Neural cell (in vitro differentiated cells): ENCODE data around the gene ATF6B. TPM values are rescaled to one million over a fixed set of nuclear protein-coding genes. Genes with fewer than 3 reads are reported as not detected.

Source experiments
- H2AFZ ChIP-seq: fragments of 200-600, 300-800 bp; sonication (generic), shearing (Covaris generic); 2 replicates; pipeline ENCODE4 v1.6.0; 2014; ENCODE audit warnings: low read depth, mild to moderate bottlenecking, antibody characterized with exemption, low read length, moderate library complexity
- H3F3A ChIP-seq: fragments of 200-600 bp; shearing (Covaris generic); 2 replicates; pipeline ENCODE4 v1.6.1; 2016; ENCODE audit warnings: mild to moderate bottlenecking, moderate library complexity, mixed read lengths, antibody characterized with exemption, low read length; ENCODE audit not compliant: insufficient read depth, poor library complexity, severe bottlenecking
- H3K27ac ChIP-seq: fragments of 200-600, 300-800 bp; sonication (generic), shearing (Covaris generic); 2 replicates; pipeline ENCODE4 v1.5.1; 2014; ENCODE audit warnings: mild to moderate bottlenecking, low read length, moderate library complexity
- H3K27me3 ChIP-seq: fragments of 300-800, 200-600 bp; sonication (generic), shearing (Covaris generic); 2 replicates; pipeline ENCODE4 v1.6.0; 2014; ENCODE audit warnings: mild to moderate bottlenecking, low read depth, low read length, moderate library complexity; ENCODE audit not compliant: insufficient read depth
- H3K36me3 ChIP-seq: fragments of 300-800, 200-600 bp; sonication (generic), shearing (Covaris generic); 2 replicates; pipeline ENCODE4 v1.5.1; 2014; ENCODE audit warnings: mild to moderate bottlenecking, antibody characterized with exemption, low read length, moderate library complexity; ENCODE audit not compliant: insufficient read depth
- H3K4me2 ChIP-seq: fragments of 300-800, 200-600 bp; sonication (generic), shearing (Covaris generic); 2 replicates; pipeline ENCODE4 v1.6.0; 2014; ENCODE audit warnings: mild to moderate bottlenecking, low read length
- H3K4me3 ChIP-seq: fragments of 300-800, 200-600 bp; sonication (generic), shearing (Covaris generic); 2 replicates; pipeline ENCODE4 v1.5.1; 2014; ENCODE audit warnings: mild to moderate bottlenecking, low read length, moderate library complexity
- H3K79me2 ChIP-seq: fragments of 200-600 bp; shearing (Covaris generic); replicated peaks from 2 replicates; pipeline ENCODE4 v1.6.0; 2014; ENCODE audit warnings: mild to moderate bottlenecking, low read length, moderate library complexity; ENCODE audit not compliant: insufficient read depth
- H3K9ac ChIP-seq: fragments of 300-800, 200-600 bp; sonication (generic), shearing (Covaris generic); 2 replicates; pipeline ENCODE4 v1.6.1; 2016; ENCODE audit warnings: mild to moderate bottlenecking, low read length, mixed read lengths
- H3K9me2 ChIP-seq: fragments of 200-600 bp; shearing (Covaris generic); 2 replicates; pipeline ENCODE4 v1.6.1; 2016; ENCODE audit warnings: mild to moderate bottlenecking, low read length, mixed read lengths; ENCODE audit not compliant: insufficient read depth
- H3K9me3 ChIP-seq: fragments of 200-600, 300-800 bp; sonication (generic), shearing (Covaris generic); 2 replicates; pipeline ENCODE4 v1.6.1; 2016; ENCODE audit warnings: mild to moderate bottlenecking, mixed run types, low read length, moderate library complexity, mixed read lengths
- H4K20me1 ChIP-seq: fragments of 200-600 bp; shearing (Covaris generic); 2 replicates; pipeline ENCODE4 v1.6.1; 2016; ENCODE audit warnings: mild to moderate bottlenecking, mixed run types; ENCODE audit not compliant: insufficient read depth
- EP300 ChIP-seq: fragments of 450-650 bp; conservative IDR thresholded peaks from 2 replicates; pipeline ENCODE4 v1.6.1; 2014; ENCODE audit warnings: antibody characterized with exemption, mild to moderate bottlenecking, moderate library complexity; ENCODE audit not compliant: poor library complexity, severe bottlenecking
- EZH2 ChIP-seq: fragments of 200-600, 300-800 bp; shearing (Covaris generic), sonication (generic); IDR thresholded peaks from 2 replicates; pipeline ENCODE4 v1.6.1; 2014; ENCODE audit warnings: antibody characterized with exemption, low read length, borderline replicate concordance, mild to moderate bottlenecking; ENCODE audit not compliant: insufficient read depth, poor library complexity, severe bottlenecking
- MXI1 ChIP-seq: fragments of 450-650 bp; conservative IDR thresholded peaks from 2 replicates; pipeline ENCODE4 v1.6.1; 2014; ENCODE audit warnings: antibody characterized with exemption, mild to moderate bottlenecking; ENCODE audit not compliant: poor library complexity, severe bottlenecking
- POLR2AphosphoS5 ChIP-seq: IDR thresholded peaks from 2 replicates; pipeline ENCODE4 v1.6.1; 2012
- RAD21 ChIP-seq: fragments of 450-650 bp; conservative IDR thresholded peaks from 2 replicates; pipeline ENCODE4 v1.6.1; 2014; ENCODE audit warnings: antibody characterized with exemption, mild to moderate bottlenecking, moderate library complexity
- SMC3 ChIP-seq: fragments of 450-650 bp; conservative IDR thresholded peaks from 2 replicates; pipeline ENCODE4 v1.6.1; 2014; ENCODE audit warnings: antibody characterized with exemption, mild to moderate bottlenecking, moderate library complexity; ENCODE audit not compliant: poor library complexity
- TAF1 ChIP-seq: IDR thresholded peaks from 2 replicates; pipeline ENCODE4 v1.6.1; 2012; ENCODE audit warnings: low read depth
- polyA plus RNA-seq: library from polyadenylated mRNA; depleted of rRNA; stranded (reverse); fragments of >200 nt; gene quantifications from 2 replicates; pipeline ENCODE4 v1.2.3, GENCODE V29; 2014
- TF ChIP-seq, protein P1 (sequence below): fragments of 450-650 bp; IDR thresholded peaks from 2 replicates; pipeline ENCODE4 v1.5.1; 2014; ENCODE audit warnings: antibody characterized with exemption, mild to moderate bottlenecking, moderate library complexity; ENCODE audit not compliant: poor library complexity, severe bottlenecking
- TF ChIP-seq, protein P2 (sequence below): IDR thresholded peaks from 2 replicates; pipeline ENCODE4 v1.6.1; 2012; ENCODE audit warnings: borderline replicate concordance

ATF6B gene
- polyA plus RNA-seq, 1 donor from 2014 or later: 44.3 TPM

DNA sequence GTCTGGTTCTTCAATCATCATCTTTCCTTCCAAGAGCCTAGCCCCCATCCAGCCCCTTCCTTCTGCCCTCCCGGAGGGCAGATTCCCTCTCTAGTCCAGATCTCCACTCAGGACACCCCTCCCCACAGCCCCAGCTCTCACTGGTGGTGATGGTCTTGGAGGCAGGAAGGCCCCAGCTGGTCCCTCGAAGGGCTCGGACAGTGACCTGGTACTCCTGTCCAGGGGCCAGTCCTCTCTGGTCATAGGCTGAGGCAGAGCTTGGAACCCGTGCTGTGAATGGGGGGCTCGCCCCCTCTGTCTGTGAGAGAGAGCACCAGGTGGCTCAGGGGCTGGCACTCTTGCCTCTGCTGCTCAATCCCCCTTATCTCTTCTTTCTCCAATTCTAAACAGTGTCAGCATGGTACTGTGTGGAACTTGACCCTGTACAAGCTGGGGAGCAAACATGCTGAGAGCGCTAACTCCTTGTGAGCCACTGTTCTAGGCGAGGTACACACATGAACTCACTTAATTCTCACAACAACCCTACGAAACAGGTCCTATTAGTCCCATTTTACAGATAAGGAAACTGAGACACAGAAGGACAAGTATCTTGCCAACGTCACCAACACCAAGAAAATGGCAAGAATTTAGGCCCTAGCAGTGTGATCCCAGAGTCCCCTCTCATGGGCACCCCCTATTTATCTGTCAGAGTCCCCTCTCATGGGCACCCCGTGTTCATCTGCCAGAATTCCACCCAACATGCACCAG, 38.8 kb downstream of the ATF6B start:
- H3K9ac ChIP-seq: no peak overlapping the region
- no peaks in the 10 kb centered on the region for H3K36me3 ChIP-seq
- H3F3A ChIP-seq: no peaks in the 10 kb centered on the region
- H3K9me2 ChIP-seq: no peaks in the 10 kb centered on the region
- H3K79me2 ChIP-seq: no peaks in the 10 kb centered on the region
- H3K9me3 ChIP-seq: no peaks in the 10 kb centered on the region
- no peak overlapping the region for H3K4me3 ChIP-seq
- no peak overlapping the region for H3K4me2 ChIP-seq
- no peaks in the 10 kb centered on the region for H4K20me1 ChIP-seq
- TF ChIP-seq EZH2: no peak
- TF ChIP-seq TAF1: no peak
- TF ChIP-seq, protein P1, sequence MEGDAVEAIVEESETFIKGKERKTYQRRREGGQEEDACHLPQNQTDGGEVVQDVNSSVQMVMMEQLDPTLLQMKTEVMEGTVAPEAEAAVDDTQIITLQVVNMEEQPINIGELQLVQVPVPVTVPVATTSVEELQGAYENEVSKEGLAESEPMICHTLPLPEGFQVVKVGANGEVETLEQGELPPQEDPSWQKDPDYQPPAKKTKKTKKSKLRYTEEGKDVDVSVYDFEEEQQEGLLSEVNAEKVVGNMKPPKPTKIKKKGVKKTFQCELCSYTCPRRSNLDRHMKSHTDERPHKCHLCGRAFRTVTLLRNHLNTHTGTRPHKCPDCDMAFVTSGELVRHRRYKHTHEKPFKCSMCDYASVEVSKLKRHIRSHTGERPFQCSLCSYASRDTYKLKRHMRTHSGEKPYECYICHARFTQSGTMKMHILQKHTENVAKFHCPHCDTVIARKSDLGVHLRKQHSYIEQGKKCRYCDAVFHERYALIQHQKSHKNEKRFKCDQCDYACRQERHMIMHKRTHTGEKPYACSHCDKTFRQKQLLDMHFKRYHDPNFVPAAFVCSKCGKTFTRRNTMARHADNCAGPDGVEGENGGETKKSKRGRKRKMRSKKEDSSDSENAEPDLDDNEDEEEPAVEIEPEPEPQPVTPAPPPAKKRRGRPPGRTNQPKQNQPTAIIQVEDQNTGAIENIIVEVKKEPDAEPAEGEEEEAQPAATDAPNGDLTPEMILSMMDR: no peak
- no peak for TF ChIP-seq SMC3
- TF ChIP-seq MXI1: no peak
- no peak for TF ChIP-seq RAD21
- no peak for TF ChIP-seq POLR2AphosphoS5
- TF ChIP-seq, protein P2, sequence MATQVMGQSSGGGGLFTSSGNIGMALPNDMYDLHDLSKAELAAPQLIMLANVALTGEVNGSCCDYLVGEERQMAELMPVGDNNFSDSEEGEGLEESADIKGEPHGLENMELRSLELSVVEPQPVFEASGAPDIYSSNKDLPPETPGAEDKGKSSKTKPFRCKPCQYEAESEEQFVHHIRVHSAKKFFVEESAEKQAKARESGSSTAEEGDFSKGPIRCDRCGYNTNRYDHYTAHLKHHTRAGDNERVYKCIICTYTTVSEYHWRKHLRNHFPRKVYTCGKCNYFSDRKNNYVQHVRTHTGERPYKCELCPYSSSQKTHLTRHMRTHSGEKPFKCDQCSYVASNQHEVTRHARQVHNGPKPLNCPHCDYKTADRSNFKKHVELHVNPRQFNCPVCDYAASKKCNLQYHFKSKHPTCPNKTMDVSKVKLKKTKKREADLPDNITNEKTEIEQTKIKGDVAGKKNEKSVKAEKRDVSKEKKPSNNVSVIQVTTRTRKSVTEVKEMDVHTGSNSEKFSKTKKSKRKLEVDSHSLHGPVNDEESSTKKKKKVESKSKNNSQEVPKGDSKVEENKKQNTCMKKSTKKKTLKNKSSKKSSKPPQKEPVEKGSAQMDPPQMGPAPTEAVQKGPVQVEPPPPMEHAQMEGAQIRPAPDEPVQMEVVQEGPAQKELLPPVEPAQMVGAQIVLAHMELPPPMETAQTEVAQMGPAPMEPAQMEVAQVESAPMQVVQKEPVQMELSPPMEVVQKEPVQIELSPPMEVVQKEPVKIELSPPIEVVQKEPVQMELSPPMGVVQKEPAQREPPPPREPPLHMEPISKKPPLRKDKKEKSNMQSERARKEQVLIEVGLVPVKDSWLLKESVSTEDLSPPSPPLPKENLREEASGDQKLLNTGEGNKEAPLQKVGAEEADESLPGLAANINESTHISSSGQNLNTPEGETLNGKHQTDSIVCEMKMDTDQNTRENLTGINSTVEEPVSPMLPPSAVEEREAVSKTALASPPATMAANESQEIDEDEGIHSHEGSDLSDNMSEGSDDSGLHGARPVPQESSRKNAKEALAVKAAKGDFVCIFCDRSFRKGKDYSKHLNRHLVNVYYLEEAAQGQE: no peak
- TF ChIP-seq EP300: no peak
- H3K27ac ChIP-seq: no peak overlapping the region
- no peak overlapping the region for H2AFZ ChIP-seq
- no peaks in the 10 kb centered on the region for H3K27me3 ChIP-seq

DNA sequence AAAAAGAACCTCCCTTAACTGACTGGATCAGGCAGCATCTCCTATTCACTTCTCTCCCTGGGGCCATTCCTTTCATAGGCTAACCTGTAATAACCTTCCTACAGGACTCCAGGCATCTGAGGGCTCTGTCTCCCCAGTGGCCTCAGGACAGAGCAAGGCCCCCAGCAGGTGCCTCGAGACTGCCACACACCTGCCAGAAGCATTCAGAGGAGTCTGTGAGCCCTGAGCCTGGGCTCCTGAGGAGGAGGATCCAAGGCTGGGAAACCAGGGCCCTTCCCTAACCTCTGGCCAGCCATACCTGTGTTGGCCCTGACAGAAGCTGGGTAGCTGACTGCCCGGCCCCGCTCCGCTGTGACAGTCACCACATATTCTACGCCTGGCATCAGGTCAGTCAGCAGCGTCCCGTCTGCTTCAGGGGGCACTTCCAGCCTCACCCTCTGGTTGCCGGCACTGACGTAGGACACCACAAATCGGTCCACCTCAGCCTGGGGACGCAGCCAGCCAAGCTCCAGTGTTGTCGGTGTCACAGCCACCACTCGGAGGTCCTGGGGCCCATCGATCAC, 39.5 kb downstream of the ATF6B start:
- Histone ChIP-seq H2AFZ (no peak overlapping the region), H3K4me2 (no peak overlapping the region), H3K27me3 (no peaks in the 10 kb centered on the region), H3F3A (no peaks in the 10 kb centered on the region), H3K9me2 (no peaks in the 10 kb centered on the region), H3K27ac (no peak overlapping the region), H3K36me3 (no peaks in the 10 kb centered on the region), H3K4me3 (no peak overlapping the region), H4K20me1 (no peaks in the 10 kb centered on the region), H3K9me3 (no peaks in the 10 kb centered on the region), H3K9ac (no peak overlapping the region), H3K79me2 (no peaks in the 10 kb centered on the region)
- no peak for TF ChIP-seq POLR2AphosphoS5
- TF ChIP-seq EZH2: no peak
- TF ChIP-seq, protein P1: no peak
- TF ChIP-seq TAF1: no peak
- no peak for TF ChIP-seq SMC3
- TF ChIP-seq, protein P2: no peak
- TF ChIP-seq RAD21: no peak
- TF ChIP-seq EP300: no peak
- TF ChIP-seq MXI1: no peak
